Activated CD4-positive, alpha-beta T cell treated with anti-CD3 and anti-CD28 coated beads for 4 hours (primary cell): Measurements from ENCODE around the gene MMP13.
"Not testable (repeated sequence)": the region's sequence is repeated elsewhere in the genome, so short reads cannot be mapped to it uniquely, and the experiment has no call there.

Source experiments
- DNase-seq, 2 donors: peaks; one replicate each; pipeline ENCODE4 v3.0.0-alpha.2; 2020

MMP13 gene

GRCh38 chr11:102955624-102956023 lies at the start of gene MMP13:
TSS of gene MMP13 (minus strand) at chr11:102955732. CDS start at chr11:102955705, 27 bp downstream.
- DNase-seq: no peak

DNA sequence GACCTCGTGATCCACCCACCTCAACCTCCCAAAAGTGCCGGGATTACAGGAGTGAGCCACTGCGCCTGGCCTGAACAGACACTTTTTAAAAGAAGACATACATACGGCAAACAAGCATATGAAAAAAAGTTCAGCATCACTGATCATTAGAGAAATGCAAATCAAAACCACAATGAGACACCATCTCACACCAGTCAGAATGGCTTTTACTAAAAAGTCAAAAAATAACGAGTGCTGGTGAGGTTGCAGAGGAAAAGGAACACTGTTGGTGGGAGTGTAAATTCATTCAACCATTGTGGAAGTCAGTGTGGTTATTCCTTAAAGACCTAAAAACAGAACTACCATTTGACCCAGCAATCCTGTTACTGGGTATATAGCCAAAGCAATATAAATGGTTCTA lies 48.7 kb upstream of the MMP13 start:
- not testable (repeated sequence) for DNase-seq

DNA sequence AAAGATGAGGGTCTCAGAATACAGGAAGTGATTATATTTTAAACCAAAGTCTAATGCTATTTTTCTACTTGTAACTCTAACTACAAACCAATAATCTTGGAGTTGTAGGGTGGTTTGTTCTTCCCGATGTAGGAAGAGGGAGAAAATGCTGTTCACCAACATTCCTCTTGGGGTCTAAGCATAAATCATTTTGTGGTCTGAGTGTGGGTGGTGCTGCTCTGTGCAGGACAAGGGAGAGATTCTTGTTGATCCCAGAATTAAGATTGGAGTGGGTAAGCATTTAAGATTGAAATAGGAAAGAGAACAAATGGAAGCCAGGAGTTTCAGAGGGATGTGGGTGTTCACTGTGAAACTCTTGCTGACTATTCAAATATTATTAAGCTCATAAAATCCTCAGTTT lies 38.6 kb upstream of the MMP13 start:
- DNase-seq: no peak

DNA sequence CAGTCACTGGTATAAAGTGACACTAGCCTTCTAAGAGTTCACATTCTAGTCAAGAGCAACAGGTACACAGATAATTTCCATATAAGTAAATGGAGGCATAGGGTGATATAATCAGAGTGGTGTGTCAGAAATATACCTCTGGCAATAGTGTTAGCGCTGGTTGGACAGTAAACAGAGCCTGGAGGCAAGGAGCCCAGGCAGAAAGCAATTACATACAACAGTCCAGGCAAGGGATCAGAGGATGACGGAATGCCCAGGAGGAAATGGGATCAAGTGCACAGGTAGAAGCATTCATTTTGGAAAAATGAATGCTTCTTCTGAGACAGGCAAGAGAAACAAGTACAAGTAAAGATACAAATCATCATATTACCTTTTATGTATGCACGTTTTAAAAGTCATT lies 36.2 kb upstream of the MMP13 start:
- DNase-seq: no peak

GRCh38 chr11:102990145-102990544 lies 34.6 kb upstream of the MMP13 start:
- DNase-seq: no peak

- DNase-seq: no peak
These were observed 34.0 kb upstream of the MMP13 start for GRCh38 chr11:102989379-102990047.

DNA sequence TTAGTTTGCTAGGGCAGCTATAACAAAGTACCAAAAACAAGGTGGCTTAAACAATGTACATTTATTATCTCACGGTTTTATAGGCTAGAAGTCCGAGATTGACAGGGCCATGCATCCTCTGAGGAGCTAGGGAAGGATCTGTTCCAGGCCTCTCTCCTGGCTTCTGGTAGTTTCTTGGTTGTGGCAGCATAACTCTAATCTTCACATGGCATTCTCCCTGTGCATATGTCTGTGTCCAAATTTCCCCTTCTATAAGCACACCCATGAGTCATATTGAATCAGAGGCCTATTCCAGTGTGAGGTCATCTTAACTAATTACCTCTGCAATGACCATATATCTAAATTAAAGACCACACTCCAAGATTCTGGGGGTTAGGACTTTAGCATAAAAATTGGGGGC lies 31.3 kb upstream of the MMP13 start:
- no peak for DNase-seq

DNA sequence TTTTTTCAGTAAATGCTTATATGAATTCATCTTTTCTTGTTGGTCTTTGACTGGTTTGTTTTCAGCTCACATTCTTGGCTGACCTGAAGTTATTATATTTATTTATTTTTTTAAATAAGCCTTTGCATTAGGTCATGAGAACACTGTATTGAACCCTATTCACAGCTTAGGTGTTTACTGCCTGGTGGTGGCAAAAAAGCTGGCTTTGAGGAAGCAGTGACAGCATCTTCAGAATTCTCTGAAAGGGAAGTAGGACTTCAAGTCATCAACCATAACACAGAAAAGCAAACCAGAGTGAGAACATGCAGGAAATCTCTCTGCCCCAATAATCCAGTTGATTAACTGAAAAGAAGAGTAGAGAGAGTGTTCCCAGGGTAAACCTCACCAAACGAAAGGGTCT lies 30.3 kb upstream of the MMP13 start:
- no peak for DNase-seq

DNA sequence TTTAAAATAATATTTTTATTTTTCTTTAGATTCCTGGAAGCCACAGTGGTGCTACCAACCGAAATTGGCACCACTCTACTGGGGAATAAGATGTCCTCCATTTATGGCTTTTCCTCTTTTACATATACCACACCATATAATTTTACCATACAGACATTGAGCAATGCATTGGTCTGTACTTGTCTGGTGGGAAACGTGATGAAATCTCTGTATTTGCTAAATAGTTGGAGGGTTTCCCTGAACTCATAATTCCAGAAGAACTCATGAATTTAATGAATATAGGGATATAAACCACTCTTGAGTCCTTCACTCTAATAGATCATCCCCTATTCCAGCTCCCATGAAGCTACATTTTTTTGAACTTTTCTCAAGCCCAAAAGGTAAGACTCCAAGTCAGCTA lies 28.0 kb upstream of the MMP13 start:
- DNase-seq: no peak

DNA sequence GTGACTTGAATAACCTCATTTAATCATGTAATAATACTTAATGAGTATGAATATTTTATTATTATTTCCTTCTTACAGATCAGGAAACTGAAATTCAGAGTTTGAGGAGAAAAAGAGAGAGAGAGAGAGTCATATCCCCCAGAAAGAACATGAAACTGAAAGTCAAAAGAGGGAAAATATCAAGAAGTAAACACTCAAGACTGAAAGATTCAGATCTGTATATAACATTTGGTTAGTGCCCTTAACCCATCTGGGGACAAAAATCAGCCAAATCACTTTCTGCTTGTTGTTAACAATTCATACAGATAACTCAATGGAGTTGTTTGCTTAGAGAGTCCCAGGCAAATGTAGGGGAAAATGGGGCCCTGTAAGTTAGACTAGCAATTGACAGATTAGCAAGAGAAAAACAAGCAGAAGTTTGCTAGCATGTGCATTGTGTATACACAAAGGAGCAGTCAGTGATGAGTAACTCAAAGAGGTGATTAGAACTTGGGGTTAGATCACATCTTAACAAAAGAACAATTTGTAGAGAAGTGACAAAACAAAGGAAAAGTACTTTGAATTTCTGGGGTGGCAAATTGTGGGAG lies 25.9 kb upstream of the MMP13 start:
- DNase-seq: no peak

- DNase-seq: no peak
These were observed 19.2 kb upstream of the MMP13 start for GRCh38 chr11:102974552-102975280.

GRCh38 chr11:102973698-102974097 lies 18.2 kb upstream of the MMP13 start:
- DNase-seq: not testable (repeated sequence)

DNA sequence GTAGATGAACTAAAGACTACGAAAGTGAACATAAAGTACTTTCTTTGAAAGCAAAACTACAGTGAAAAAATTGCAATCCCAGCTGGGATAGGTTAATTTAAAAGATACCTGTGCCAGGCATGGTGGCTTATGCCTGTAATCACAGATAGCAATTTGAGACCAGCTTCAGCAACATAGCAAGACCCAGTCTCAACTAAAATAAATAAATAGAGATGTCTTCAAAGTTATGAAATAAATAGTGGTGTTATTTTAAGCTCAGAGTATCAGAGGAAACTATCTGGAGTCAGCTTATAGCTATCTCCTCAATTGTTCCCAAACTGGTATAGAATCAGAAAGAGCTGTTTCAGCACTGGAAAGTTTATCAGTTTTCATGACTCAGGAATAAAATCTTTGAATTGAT lies 17.3 kb upstream of the MMP13 start:
- no peak for DNase-seq

- DNase-seq: no peak
These were observed 16.2 kb upstream of the MMP13 start for GRCh38 chr11:102971766-102972165.

DNA sequence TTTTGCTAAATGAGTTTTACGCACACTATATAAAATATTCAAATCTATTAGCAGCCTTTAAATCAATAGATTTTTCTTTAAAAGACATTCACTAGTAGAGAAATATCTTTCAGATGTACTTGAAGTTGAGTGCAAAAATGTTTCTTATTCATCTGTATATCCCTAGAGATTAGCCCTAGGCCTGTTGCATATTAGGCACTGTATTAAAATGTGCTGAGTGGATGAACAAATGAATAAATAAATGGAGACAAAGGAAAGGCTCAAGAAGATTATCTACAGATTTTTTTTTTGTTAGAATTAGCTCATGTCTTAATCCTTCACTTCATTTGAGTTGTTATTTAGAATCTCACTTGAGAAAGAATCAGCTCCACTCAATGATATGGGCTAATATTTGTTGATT lies 12.0 kb upstream of the MMP13 start:
- DNase-seq: no peak

DNA sequence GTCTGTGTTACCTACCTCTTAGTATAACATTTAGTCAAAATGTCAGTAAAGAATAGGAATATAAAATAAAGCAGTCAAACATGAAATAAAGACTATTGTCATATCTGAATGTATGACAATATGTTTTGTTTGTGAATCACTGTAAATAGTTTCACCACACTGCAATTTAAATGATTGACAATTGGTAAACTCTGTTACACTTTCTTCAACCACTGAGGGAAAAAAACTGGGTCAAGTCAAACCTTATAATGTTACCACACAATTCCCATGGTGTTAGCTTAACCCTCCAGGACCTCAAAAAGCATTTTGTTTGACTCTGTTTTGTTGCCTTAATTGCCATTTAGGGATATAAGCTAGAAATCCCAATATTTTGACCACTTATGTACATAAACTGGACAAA lies 10.5 kb upstream of the MMP13 start:
- no peak for DNase-seq

DNA sequence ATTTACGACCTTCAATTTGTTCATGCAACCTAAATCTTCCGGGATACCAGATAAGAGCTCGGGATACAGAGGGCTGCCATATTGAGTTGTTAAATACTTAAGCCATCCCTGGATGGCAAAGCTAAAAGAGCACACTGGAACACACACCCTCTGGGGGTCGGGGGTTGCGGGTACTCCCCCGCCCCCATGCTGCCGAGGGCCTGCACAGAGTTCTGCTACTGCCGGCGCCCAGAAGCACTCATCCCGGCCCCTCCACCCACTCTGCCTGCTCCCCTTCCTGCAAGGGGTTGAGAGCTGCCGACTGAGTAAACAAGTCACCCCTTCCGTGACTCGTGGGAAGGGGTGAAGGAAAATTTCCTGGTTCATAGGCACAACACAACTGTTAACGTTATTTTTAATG lies 9.3 kb upstream of the MMP13 start:
- no peak for DNase-seq

GRCh38 chr11:102957953-102958352 lies 2.4 kb upstream of the MMP13 start:
- no peak for DNase-seq

GRCh38 chr11:102950622-102951081 lies 4.9 kb downstream of the MMP13 start:
- DNase-seq: no peak

GRCh38 chr11:102946237-102946636 lies 9.3 kb downstream of the MMP13 start:
- DNase-seq: no peak

GRCh38 chr11:102940714-102941588 lies 14.6 kb downstream of the MMP13 start:
- peak; percentile 12 to 18 for DNase-seq

- no peak for DNase-seq
These were observed 18.5 kb downstream of the MMP13 start for GRCh38 chr11:102936864-102937509.

- DNase-seq: no peak
These were observed 20.0 kb downstream of the MMP13 start for GRCh38 chr11:102935514-102935913.
